GM23338 (cell line): Measurements from ENCODE around the gene PFKFB2. TPM values are rescaled to one million over a fixed set of nuclear protein-coding genes. Genes with fewer than 3 reads are reported as not detected.

Source experiments
- ATAC-seq: fragments of 200-7000 bp; cut with Tn5 transposase; 3 replicates; pipeline ENCODE4 v1.9.1; 2020
- DNase-seq: peaks from one replicate; pipeline ENCODE4 v3.0.0-alpha.2; 2015; ENCODE audit warnings: low spot score
- H2AFZ ChIP-seq: fragments of 200-600 bp; sonication (generic); 2 replicates; pipeline ENCODE4 v1.8.0; 2016; ENCODE audit warnings: antibody characterized with exemption, mild to moderate bottlenecking, moderate library complexity
- H3F3A ChIP-seq: fragments of 200-600 bp; sonication (generic); replicated peaks from 2 replicates; pipeline ENCODE4 v1.8.0; 2017; ENCODE audit warnings: antibody characterized with exemption, mixed run types, low read depth
- H3K27ac ChIP-seq: fragments of 200-600 bp; sonication (generic); 2 replicates; pipeline ENCODE4 v1.6.1; 2016; ENCODE audit warnings: low read depth
- H3K27me3 ChIP-seq: fragments of 200-600 bp; sonication (generic); 2 replicates; pipeline ENCODE4 v1.8.0; 2016; ENCODE audit warnings: mild to moderate bottlenecking, mixed run types, moderate library complexity; ENCODE audit not compliant: insufficient read depth
- H3K36me3 ChIP-seq: fragments of 200-600 bp; sonication (generic); 2 replicates; pipeline ENCODE4 v1.8.0; 2016; ENCODE audit warnings: mild to moderate bottlenecking; ENCODE audit not compliant: insufficient read depth
- H3K4me1 ChIP-seq: fragments of 200-600 bp; sonication (generic); 2 replicates; pipeline ENCODE4 v1.8.0; 2016; ENCODE audit warnings: mild to moderate bottlenecking, moderate library complexity; ENCODE audit not compliant: insufficient read depth
- H3K4me2 ChIP-seq: fragments of 200-600 bp; sonication (generic); 2 replicates; pipeline ENCODE4 v1.7.1; 2017; ENCODE audit warnings: mixed run types
- H3K4me3 ChIP-seq: fragments of 200-600 bp; sonication (generic); 2 replicates; pipeline ENCODE4 v1.6.1; 2016; ENCODE audit warnings: mixed run types
- H3K79me2 ChIP-seq: fragments of 200-600 bp; sonication (generic); replicated peaks from 2 replicates; pipeline ENCODE4 v1.8.0; 2017; ENCODE audit warnings: mild to moderate bottlenecking; ENCODE audit not compliant: insufficient read depth
- H3K9me2 ChIP-seq: fragments of 200-600 bp; sonication (generic); 2 replicates; pipeline ENCODE4 v1.8.0; 2017; ENCODE audit not compliant: insufficient read depth
- H4K20me1 ChIP-seq: fragments of 200-600 bp; sonication (generic); replicated peaks from 2 replicates; pipeline ENCODE4 v1.8.0; 2017; ENCODE audit warnings: mild to moderate bottlenecking; ENCODE audit not compliant: insufficient read depth
- H3K27ac Mint-ChIP-seq: 2 replicates; pipeline ENCODE4 v1.8.0; 2020; ENCODE audit warnings: inconsistent platforms, mild to moderate bottlenecking, moderate library complexity, mixed read lengths
- H3K27me3 Mint-ChIP-seq: 3 replicates; pipeline ENCODE4 v1.8.0; 2022; ENCODE audit warnings: low read depth, mild to moderate bottlenecking, moderate library complexity, mixed read lengths, inconsistent platforms; ENCODE audit not compliant: insufficient read depth, poor library complexity
- H3K36me3 Mint-ChIP-seq: 3 replicates; pipeline ENCODE4 v1.8.0; 2021; ENCODE audit warnings: low read depth, mild to moderate bottlenecking, inconsistent platforms, moderate library complexity, mixed read lengths
- H3K4me1 Mint-ChIP-seq: 3 replicates; pipeline ENCODE4 v1.8.0; 2020; ENCODE audit warnings: mild to moderate bottlenecking, inconsistent platforms, mixed read lengths
- H3K4me3 Mint-ChIP-seq: 3 replicates; pipeline ENCODE4 v1.8.0; 2021; ENCODE audit warnings: moderate library complexity, mild to moderate bottlenecking, inconsistent platforms, mixed read lengths
- H3K9me3 Mint-ChIP-seq: 3 replicates; pipeline ENCODE4 v1.8.0; 2020; ENCODE audit warnings: moderate library complexity, mild to moderate bottlenecking, inconsistent platforms, mixed read lengths
- ETS1 ChIP-seq: IDR thresholded peaks from 2 replicates; pipeline ENCODE4 v1.6.1; 2016; ENCODE audit warnings: antibody characterized with exemption
- EZH2phosphoT487 ChIP-seq: fragments of 200-600 bp; sonication (generic); IDR thresholded peaks from one replicate; pipeline ENCODE4 v1.8.1; 2018; ENCODE audit warnings: antibody characterized with exemption; ENCODE audit not compliant: unreplicated experiment
- JUNB ChIP-seq: IDR thresholded peaks from one replicate; pipeline ENCODE4 v1.6.1; 2016; ENCODE audit warnings: antibody characterized with exemption; ENCODE audit not compliant: unreplicated experiment
- NANOG ChIP-seq: IDR thresholded peaks from 2 replicates; pipeline ENCODE4 v1.6.1; 2016; ENCODE audit warnings: antibody characterized with exemption, borderline replicate concordance
- REST ChIP-seq: IDR thresholded peaks from one replicate; pipeline ENCODE4 v1.6.1; 2018; ENCODE audit warnings: antibody characterized with exemption; ENCODE audit not compliant: unreplicated experiment
- STAT1 ChIP-seq: IDR thresholded peaks from one replicate; pipeline ENCODE4 v1.6.1; 2016; ENCODE audit warnings: antibody characterized with exemption; ENCODE audit not compliant: unreplicated experiment
- ZNF114 ChIP-seq: fragments of 250-450 bp; sonication (Bioruptor Pico); IDR thresholded peaks from 2 replicates; pipeline ENCODE4 v1.5.0; 2020; ENCODE audit warnings: mild to moderate bottlenecking, moderate library complexity
- ZNF331 ChIP-seq: fragments of 250-450 bp; sonication (Bioruptor Pico); IDR thresholded peaks from 2 replicates; pipeline ENCODE4 v1.5.0; 2020; ENCODE audit warnings: low read depth, mild to moderate bottlenecking, moderate library complexity
- ZNF462 ChIP-seq: fragments of 250-450 bp; sonication (Bioruptor Pico); IDR thresholded peaks from 2 replicates; pipeline ENCODE4 v1.5.0; 2020; ENCODE audit warnings: mild to moderate bottlenecking, moderate library complexity
- polyA plus RNA-seq: library from polyadenylated mRNA; unstranded; fragments of >200 nt; fragmentation: Nextera tagmentation; extraction: Ambion mirVana; gene quantifications from 2 replicates; pipeline ENCODE4 v1.2.1, GENCODE V29; 2016
- total RNA-seq: library from RNA; depleted of rRNA; stranded (reverse); fragments of >200 nt; shearing (Covaris generic); gene quantifications from 2 replicates; pipeline ENCODE4 v1.2.3, GENCODE V29; 2014

PFKFB2 gene
- total and polyA plus RNA-seq, 2 experiments from 2014 or later = 4.9 to 14.8 TPM

GRCh38 chr1:207076181-207076955 is 23.3 kb downstream of the PFKFB2 start:
- Histone ChIP-seq H2AFZ (no peak overlapping the region), H3K27me3 (no peaks in the 10 kb centered on the region), H3K79me2 (no peaks in the 10 kb centered on the region), H4K20me1 (peaks cover 3% of the 10 kb centered on the region; the same call in 1 of the 2 replicates), H3K4me2 (no peak overlapping the region), H3K27ac (no peak overlapping the region), H3K36me3 (peaks cover 2% of the 10 kb centered on the region; the same call in 1 of the 2 replicates), H3F3A (no peaks in the 10 kb centered on the region), H3K4me3 (no peak overlapping the region), H3K9me2 (no peaks in the 10 kb centered on the region), H3K4me1 (peaks cover 3% of the 10 kb centered on the region; the same call in 1 of the 2 replicates)
- Mint-ChIP-seq H3K27me3 (peaks cover 2% of the 10 kb centered on the region), H3K27ac (no peak overlapping the region), H3K9me3 (no peaks in the 10 kb centered on the region), H3K4me1 (peaks cover 13% of the 10 kb centered on the region; the same call in 2 of the 3 replicates), H3K4me3 (no peak overlapping the region), H3K36me3 (peaks cover 4% of the 10 kb centered on the region; the same call in 2 of the 3 replicates)
- TF ChIP-seq ZNF331 (no peak), NANOG (no peak), EZH2phosphoT487 (no peak), ZNF114 (CRISPR knock-in tag) (no peak)
- DNase-seq (no peak), ATAC-seq (no peak)

GRCh38 chr1:207077012-207077411 is 23.9 kb downstream of the PFKFB2 start:
- no peaks in the 10 kb centered on the region for H3K9me2 ChIP-seq
- Mint-ChIP-seq H3K4me1 (peaks cover 13% of the 10 kb centered on the region; the same call in 2 of the 3 replicates), H3K36me3 (no peaks in the 10 kb centered on the region; the same call in 1 of the 3 replicates), H3K27me3 (peaks cover 2% of the 10 kb centered on the region), H3K4me3 (no peak overlapping the region), H3K27ac (no peak overlapping the region), H3K9me3 (no peaks in the 10 kb centered on the region)
- no peak overlapping the region for H3K4me3 ChIP-seq
- no peak overlapping the region for H3K4me2 ChIP-seq
- DNase-seq (no peak), ATAC-seq (no peak)
- H3K79me2 ChIP-seq = no peaks in the 10 kb centered on the region
- H3K36me3 ChIP-seq = no peaks in the 10 kb centered on the region
- peaks cover 3% of the 10 kb centered on the region; the same call in 1 of the 2 replicates for H4K20me1 ChIP-seq
- no peaks in the 10 kb centered on the region for H3K27me3 ChIP-seq
- H2AFZ ChIP-seq = no peak overlapping the region
- H3K27ac ChIP-seq = no peak overlapping the region
- H3F3A ChIP-seq = no peaks in the 10 kb centered on the region
- peaks cover 3% of the 10 kb centered on the region; the same call in 1 of the 2 replicates for H3K4me1 ChIP-seq
- TF ChIP-seq ZNF462 (CRISPR knock-in tag) (no peak), JUNB (no peak), ETS1 (no peak), EZH2phosphoT487 (no peak), STAT1 (no peak), ZNF114 (CRISPR knock-in tag) (no peak), REST (no peak)
